GM19099 (cell line): ENCODE data around the gene CENPX.

ENCODE experiments used
- POLR2A ChIP-seq: IDR thresholded peaks from 3 replicates; pipeline ENCODE4 v1.6.1; 2011; ENCODE audit warnings: low read depth; ENCODE audit not compliant: insufficient read length; ENCODE audit errors: extremely low read depth

CENPX gene

DNA sequence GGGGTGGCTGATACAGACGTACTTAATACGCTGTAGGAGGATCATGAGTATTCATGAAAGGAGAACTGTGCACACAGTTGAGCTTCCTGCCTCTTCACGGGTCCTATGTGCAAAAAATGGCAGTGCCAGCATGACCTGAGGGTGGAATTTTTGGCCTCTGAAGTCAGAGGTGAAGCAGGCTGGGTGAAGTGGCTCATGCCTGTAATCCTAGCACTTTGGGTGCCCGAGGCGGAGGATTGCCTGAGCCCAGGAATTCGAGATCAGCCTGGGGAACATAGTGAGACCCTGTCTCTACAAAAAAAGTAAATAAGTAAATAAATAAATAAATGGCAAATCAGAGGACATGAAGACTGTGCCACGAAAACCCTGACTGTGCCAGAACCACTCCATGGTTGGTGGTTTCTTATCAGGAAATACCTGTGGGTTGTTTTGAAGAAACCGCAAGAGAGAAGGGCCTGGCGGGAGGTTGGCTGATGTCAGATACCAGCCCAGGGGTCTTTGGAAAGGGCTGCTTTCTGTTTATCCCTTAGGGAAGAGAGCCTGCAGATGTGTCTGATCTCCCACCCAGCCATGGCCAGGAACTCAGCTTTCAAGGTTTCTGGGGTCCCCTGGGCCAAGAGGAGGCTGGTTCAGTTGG is 41.9 kb downstream of the CENPX start:
- no peak for TF ChIP-seq POLR2A

DNA sequence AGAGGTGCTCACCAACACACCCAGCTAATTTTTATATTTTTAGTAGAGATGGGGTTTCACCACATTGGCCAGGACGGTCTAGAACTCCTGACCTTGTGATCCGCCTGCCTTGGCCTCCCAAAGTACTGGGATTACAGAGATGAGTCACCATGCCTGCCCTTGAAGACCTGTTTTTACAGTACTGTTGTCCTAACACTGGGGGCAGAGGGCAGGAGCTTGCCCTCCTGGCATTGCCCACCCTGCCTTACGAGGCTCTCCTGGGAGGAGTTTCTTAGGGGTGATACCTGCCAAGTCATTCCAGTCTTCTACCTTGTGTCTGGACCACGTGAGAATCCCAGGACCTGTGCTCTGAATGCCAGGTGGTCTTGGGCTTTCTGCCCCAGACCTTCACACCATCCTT is 42.6 kb downstream of the CENPX start:
- no peak for TF ChIP-seq POLR2A

DNA sequence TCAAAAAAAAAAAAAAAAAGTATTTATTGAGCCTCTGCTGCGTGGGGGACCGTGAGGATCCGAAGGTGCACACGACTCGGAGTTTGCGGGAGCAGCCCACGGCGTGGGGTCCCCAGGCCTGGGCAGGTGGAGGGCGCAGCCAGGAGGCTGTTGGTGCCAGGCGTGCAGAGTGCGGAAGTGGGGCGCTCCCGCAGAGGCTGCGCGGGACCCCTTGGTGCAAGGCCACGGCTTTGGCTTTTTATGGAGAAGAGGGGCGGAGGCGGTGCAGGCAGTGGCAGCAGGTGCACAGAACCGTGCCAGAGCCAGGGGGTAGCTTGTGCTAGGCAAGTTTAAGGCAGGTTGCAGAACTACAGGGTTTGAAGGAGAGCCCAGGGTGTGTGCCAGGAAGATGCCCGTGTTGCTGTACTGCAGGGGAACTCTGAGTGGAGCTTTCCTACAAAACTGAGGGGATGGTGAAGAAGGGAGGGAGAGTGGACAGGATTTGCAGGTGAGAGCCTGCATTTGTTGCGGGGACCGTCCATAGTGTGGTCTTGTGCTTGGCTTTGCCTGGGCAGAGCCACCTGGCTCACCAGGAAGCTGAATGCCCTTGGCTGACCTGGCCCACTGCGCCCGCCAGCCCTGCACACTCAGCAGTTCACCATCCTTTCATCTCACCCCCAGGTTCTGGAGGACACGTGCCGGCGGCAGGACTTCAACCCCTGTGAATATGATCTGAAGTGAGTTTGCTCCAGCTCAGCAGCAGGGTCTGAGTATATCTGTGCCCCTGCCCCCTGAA is 44.0 kb downstream of the CENPX start:
- TF ChIP-seq POLR2A = no peak

DNA sequence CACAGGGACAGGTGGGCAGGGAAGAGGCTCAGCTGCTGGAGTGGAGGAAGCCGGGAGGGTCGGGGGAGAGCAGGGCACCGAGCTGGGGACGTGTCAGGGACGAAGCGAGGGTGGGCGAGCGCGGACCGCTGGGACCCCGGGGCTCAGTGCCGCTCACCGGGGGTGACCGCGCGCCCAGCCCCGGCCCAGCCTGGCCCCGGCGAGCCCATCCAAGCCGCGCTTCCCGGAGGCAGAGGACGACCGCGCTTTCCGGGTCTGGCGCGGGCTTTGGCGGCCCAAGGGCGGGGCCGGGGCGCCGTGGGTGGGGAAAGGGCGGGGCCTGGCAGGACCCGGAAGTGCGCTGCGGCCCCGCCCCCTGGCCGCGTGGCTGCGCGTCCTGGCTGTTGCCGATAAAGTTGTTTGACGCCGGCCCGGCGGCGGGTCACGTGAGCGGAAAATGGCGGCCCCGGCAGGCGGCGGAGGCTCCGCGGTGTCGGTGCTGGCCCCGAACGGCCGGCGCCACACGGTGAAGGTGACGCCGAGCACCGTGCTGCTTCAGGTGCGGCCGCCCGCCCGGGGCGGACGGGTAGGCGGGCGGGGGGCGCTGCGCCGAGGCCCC is 45.4 kb downstream of the CENPX start, which contains the start of gene ASPSCR1:
TSS of gene ASPSCR1 (plus strand) at position 419 of the 598 bp plus-strand sequence. CDS start at position 437, 18 bp downstream.
- TF ChIP-seq POLR2A = peak; percentile 96

DNA sequence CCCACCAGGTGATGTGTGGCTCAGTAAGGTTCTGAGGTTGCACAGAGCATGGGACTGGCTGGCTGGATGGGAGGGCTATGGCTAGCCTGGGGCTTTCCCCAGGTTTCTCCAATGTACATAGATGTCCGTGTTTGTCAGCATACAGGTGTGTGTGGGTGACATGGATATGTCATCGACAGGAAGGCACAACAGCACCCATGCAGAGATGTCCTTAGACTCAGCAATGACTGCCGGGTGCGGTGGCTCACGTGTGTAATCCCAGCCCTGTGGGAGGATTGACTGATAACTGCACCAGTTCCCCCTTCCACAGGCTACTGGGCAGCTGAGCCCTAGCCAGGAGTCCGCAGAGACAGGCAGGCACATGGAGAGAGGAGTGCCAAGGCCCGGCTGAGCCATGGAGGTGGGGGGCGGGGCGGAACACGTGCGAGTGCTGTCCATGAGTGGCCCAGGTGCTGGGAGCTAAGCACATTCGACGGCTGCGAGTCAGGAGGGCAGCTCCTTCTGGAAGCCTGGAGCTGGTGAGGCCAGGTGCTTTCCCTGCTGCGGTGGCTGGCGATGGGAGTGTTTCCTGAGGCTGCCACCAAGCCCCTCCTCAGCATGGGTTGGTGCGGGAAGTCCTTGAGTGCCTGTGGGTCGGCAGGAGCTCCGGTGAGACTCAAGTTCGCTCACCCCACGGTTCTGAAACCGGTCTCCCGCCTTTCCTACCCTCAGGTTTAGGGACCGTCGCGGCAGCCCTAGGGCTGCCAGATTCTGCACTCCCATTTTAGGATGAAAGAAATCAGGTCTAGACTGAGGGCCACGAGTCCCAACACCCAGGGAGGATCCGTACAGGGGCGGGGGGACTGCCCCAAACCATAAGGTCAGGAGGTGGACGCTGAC is 46.1 kb downstream of the CENPX start:
- no peak for TF ChIP-seq POLR2A

DNA sequence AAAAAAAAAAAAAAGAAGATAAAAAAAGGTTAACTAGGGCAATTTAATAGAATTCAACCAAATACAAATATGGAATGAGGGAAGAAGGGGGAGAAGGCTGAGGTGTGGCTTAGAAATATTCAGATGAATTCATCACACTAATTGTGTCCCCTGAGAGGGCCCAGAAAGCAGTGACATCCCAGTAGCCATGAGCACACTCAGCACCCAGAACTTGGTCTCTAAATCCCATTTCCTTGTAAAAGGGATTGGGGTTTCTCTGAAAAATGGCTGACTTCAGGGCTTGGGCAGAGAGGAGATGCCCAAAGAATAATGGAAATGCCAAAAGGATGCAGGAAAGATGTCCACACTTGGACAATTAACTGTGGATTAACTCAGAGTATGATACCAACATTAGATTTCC is 49.2 kb downstream of the CENPX start:
- TF ChIP-seq POLR2A = no peak

DNA sequence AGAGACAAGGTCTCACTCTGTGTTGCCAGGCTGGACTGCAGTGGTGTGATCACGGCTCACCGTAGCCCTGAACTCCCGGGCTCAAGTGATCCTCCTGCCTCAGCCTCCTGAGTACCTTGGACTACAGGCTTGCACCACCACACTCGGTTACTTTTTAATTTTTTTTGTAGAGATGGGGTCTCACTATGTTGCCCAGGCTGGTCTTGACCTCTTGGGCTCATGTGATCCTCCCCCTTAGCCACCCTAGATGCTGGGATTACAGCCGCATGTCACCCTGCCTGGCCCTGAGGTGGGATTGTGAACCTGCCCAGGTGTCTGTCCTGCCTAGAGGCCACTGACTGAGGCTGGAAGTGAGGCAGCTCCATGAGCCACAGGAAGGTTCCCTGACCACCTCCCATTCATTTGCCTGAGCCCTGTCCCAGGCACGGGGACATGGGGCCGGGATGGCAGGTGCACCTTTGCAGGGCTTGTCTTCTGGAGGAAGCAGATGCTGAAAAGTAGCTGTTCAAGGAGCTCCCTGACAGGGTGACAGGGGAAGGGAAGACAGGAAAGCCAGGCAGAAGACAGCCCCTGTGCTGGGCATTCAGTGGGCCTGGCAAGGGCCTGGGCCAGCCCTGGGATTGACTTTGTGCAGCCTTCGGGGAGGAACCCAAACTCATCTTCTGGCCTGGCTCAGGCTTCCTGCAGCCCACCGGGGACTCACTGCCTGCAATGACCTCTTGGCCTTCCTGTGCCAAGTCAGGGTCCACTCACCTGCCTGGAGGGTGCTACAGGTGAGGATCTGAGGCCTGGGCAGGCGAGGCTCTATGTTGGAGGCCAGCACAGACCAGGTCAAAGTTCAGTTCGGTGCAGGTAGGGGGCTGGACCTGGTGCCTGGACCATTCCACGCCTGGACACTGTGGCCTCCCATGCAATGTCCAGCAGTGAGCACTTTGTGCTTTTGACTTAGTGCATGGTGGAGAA is 53.5 kb downstream of the CENPX start:
- no peak for TF ChIP-seq POLR2A
